H9 (cell line): ENCODE data around the gene SDHA. TPM values are rescaled to one million over a fixed set of nuclear protein-coding genes. Genes with fewer than 3 reads are reported as not detected.
"Not testable (repeated sequence)": the region's sequence is repeated elsewhere in the genome, so short reads cannot be mapped to it uniquely, and the experiment has no call there.

Experiments used
- DNase-seq: peaks from one replicate; pipeline ENCODE4 v3.0.0-alpha.2; 2017
- H2AFZ ChIP-seq: one replicate; pipeline ENCODE4 v1.6.1; 2013; ENCODE audit warnings: mild to moderate bottlenecking, low read length, control low read depth, moderate library complexity
- H2AK5ac ChIP-seq: 2 replicates; pipeline ENCODE4 v1.6.1; 2013; ENCODE audit warnings: low read length, control low read depth, mixed read lengths; ENCODE audit not compliant: insufficient read length
- H2BK120ac ChIP-seq: one replicate; pipeline ENCODE4 v1.6.1; 2013; ENCODE audit warnings: low read depth, mild to moderate bottlenecking, low read length, control low read depth, inconsistent platforms; ENCODE audit not compliant: poor library complexity, severe bottlenecking
- H2BK12ac ChIP-seq: 2 replicates; pipeline ENCODE4 v1.6.1; 2013; ENCODE audit warnings: low read length, control low read depth, mixed read lengths, low read depth; ENCODE audit not compliant: insufficient read length
- H2BK15ac ChIP-seq: 2 replicates; pipeline ENCODE4 v1.6.1; 2013; ENCODE audit warnings: low read depth, low read length, control low read depth
- H2BK20ac ChIP-seq: one replicate; pipeline ENCODE4 v1.6.1; 2013; ENCODE audit warnings: low read depth, mild to moderate bottlenecking, low read length, control low read depth, inconsistent platforms; ENCODE audit not compliant: poor library complexity, severe bottlenecking
- H2BK5ac ChIP-seq: 2 replicates; pipeline ENCODE4 v1.6.1; 2013; ENCODE audit warnings: low read length, control low read depth, mixed read lengths; ENCODE audit not compliant: insufficient read length
- H3K14ac ChIP-seq: 2 replicates; pipeline ENCODE4 v1.6.1; 2013; ENCODE audit warnings: low read length, control low read depth; ENCODE audit not compliant: insufficient read depth
- H3K18ac ChIP-seq: 2 replicates; pipeline ENCODE4 v1.6.1; 2013; ENCODE audit warnings: low read depth, mild to moderate bottlenecking, mixed read lengths, low read length, control low read depth; ENCODE audit not compliant: insufficient read length
- H3K23ac ChIP-seq: 2 replicates; pipeline ENCODE4 v1.6.1; 2013; ENCODE audit warnings: low read length, control low read depth, mixed read lengths, low read depth; ENCODE audit not compliant: insufficient read length
- H3K23me2 ChIP-seq: 2 replicates; pipeline ENCODE4 v1.6.1; 2013; ENCODE audit warnings: low read depth, mild to moderate bottlenecking, mixed read lengths, low read length, control low read depth; ENCODE audit not compliant: insufficient read length, poor library complexity, severe bottlenecking
- H3K27ac ChIP-seq: 2 replicates; pipeline ENCODE4 v1.5.1; 2013; ENCODE audit warnings: low read length, control low read depth, mixed read lengths, low read depth; ENCODE audit not compliant: insufficient read length
- H3K27me3 ChIP-seq: 2 replicates; pipeline ENCODE4 v1.6.1; 2013; ENCODE audit warnings: low read length, control low read depth, inconsistent platforms; ENCODE audit not compliant: insufficient read depth
- H3K4ac ChIP-seq: 2 replicates; pipeline ENCODE4 v1.6.1; 2013; ENCODE audit warnings: low read depth, mild to moderate bottlenecking, control low read depth, inconsistent platforms, low read length, moderate library complexity
- H3K4me1 ChIP-seq: 2 replicates; pipeline ENCODE4 v1.6.1; 2013; ENCODE audit warnings: low read length, control low read depth, inconsistent platforms; ENCODE audit not compliant: insufficient read depth
- H3K4me2 ChIP-seq: 2 replicates; pipeline ENCODE4 v1.6.1; 2013; ENCODE audit warnings: low read length, control low read depth, mixed read lengths; ENCODE audit not compliant: insufficient read length, insufficient read depth
- H3K56ac ChIP-seq: 2 replicates; pipeline ENCODE4 v1.6.1; 2013; ENCODE audit warnings: low read depth, mild to moderate bottlenecking, mixed read lengths, low read length, control low read depth; ENCODE audit not compliant: insufficient read length
- H3K79me1 ChIP-seq: 2 replicates; pipeline ENCODE4 v1.6.1; 2013; ENCODE audit warnings: low read depth, mild to moderate bottlenecking, moderate library complexity, low read length, control low read depth, inconsistent platforms; ENCODE audit not compliant: insufficient read depth, poor library complexity, severe bottlenecking
- H3K79me2 ChIP-seq: 2 replicates; pipeline ENCODE4 v1.6.1; 2013; ENCODE audit warnings: low read length, control low read depth, inconsistent platforms; ENCODE audit not compliant: insufficient read depth
- H3K9ac ChIP-seq: 2 replicates; pipeline ENCODE4 v1.6.1; 2013; ENCODE audit warnings: low read length, control low read depth, mixed read lengths; ENCODE audit not compliant: insufficient read length; ENCODE audit errors: extremely low read depth
- H3K9me3 ChIP-seq: one replicate; pipeline ENCODE4 v1.6.1; 2013; ENCODE audit warnings: low read depth, low read length, inconsistent platforms; ENCODE audit not compliant: control insufficient read depth
- H3T11ph ChIP-seq: one replicate; pipeline ENCODE4 v1.6.1; 2013; ENCODE audit warnings: mild to moderate bottlenecking, low read length, control low read depth, inconsistent platforms
- H4K20me1 ChIP-seq: one replicate; pipeline ENCODE4 v1.6.1; 2013; ENCODE audit not compliant: control insufficient read depth, insufficient read length, insufficient read depth
- H4K5ac ChIP-seq: 2 replicates; pipeline ENCODE4 v1.6.1; 2013; ENCODE audit warnings: low read depth, mild to moderate bottlenecking, mixed read lengths, low read length, control low read depth; ENCODE audit not compliant: insufficient read length
- H4K8ac ChIP-seq: replicated peaks from 2 replicates; pipeline ENCODE4 v1.6.1; 2013; ENCODE audit warnings: low read length, control low read depth, mixed read lengths, low read depth; ENCODE audit not compliant: insufficient read length
- H4K91ac ChIP-seq: 2 replicates; pipeline ENCODE4 v1.6.1; 2013; ENCODE audit warnings: low read depth, mild to moderate bottlenecking, moderate library complexity, mixed read lengths, low read length, control low read depth; ENCODE audit not compliant: insufficient read length
- H3K27ac Mint-ChIP-seq, 3 experiments: 2 replicates in 2 of 3; 3 replicates in 1 of 3; pipeline ENCODE4 v1.8.0; 2020 to 2021; ENCODE audit warnings: mixed read lengths in 3 of 3, mild to moderate bottlenecking in 1 of 3, moderate library complexity in 1 of 3
- H3K27me3 Mint-ChIP-seq: 2 replicates; pipeline ENCODE4 v1.8.0; 2021; ENCODE audit warnings: low read depth, mild to moderate bottlenecking, moderate library complexity, mixed read lengths
- H3K36me3 Mint-ChIP-seq, 3 experiments: 2 replicates in 2 of 3; 3 replicates in 1 of 3; pipeline ENCODE4 v1.8.0; 2020 to 2021; ENCODE audit warnings: low read depth in 3 of 3, mixed read lengths in 3 of 3; ENCODE audit not compliant: insufficient read depth in 1 of 3
- H3K4me1 Mint-ChIP-seq, 2 experiments: 2 replicates each; pipeline ENCODE4 v1.8.0; 2020; ENCODE audit warnings: mixed read lengths in 2 of 2
- H3K4me3 Mint-ChIP-seq, 2 experiments: 2 replicates in 1 of 2; 3 replicates in 1 of 2; pipeline ENCODE4 v1.8.0; 2020 to 2021; ENCODE audit warnings: mild to moderate bottlenecking in 2 of 2, mixed read lengths in 2 of 2, moderate library complexity in 1 of 2
- H3K9me3 Mint-ChIP-seq, 2 experiments: 2 replicates in 1 of 2; 3 replicates in 1 of 2; pipeline ENCODE4 v1.8.0; 2020; ENCODE audit warnings: mild to moderate bottlenecking in 2 of 2, mixed read lengths in 2 of 2, moderate library complexity in 1 of 2
- WGBS: extraction: QIAGEN DNeasy Blood & Tissue Kit; methylation state at CpG from one replicate; pipeline ENCODE4 v1.1.7; 2013; ENCODE audit warnings: missing lambda C conversion rate, low lambda C conversion rate, mixed read lengths; ENCODE audit not compliant: insufficient read length; ENCODE audit errors: extremely low coverage; 5-methylcytosine and 5-hydroxymethylcytosine counted together
- total RNA-seq: library from RNA; stranded (reverse); gene quantifications from 2 replicates; pipeline ENCODE4 v1.2.1, GENCODE V29; 2021

SDHA gene
- total RNA-seq, 1 experiment from 2014 or later = 84.8 TPM

DNA sequence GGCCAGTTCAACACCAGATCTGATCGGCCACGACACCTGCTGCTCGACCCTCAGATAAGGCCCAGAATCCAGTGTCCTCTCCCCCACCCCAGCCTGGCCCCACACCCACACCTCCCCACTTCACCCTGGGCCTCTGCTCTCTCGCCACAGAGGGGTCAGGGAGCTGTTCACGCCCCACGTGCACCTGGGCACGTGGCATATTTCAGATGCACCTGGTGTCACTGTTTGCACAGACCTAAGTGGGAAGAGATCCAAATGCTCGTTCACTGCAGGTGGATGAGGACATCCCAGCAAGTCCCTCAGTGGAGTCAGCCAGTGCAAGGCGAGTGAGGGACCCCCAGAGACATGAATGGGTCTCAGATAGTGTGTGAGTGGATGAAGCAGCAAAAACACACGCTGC is 78.1 kb downstream of the SDHA start:
- H3K27ac Mint-ChIP-seq, H3K27ac ChIP-seq: not testable (repeated sequence)

DNA sequence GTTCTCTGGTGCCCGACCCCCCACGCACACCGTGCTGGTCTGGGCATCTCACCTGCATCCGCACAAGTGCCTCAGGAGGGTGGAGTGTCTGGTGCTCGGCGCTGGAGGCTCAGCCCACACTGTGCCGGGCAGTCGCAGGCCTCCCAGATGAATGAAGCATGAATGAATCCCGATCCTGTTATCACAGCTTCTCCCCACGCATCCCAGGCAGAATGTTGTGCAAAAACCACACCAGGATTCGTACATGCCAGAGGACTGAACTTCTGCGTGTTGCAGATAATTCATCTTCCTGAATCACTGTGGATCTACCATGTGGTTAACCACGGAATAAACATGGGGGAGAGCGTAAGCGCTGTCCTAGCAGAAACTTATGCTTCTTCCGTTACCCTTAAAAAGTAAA is 78.8 kb downstream of the SDHA start:
- not testable (repeated sequence) for H2BK20ac ChIP-seq, H3K27me3 Mint-ChIP-seq, H2BK120ac ChIP-seq, H3K27ac ChIP-seq, H3K23me2 ChIP-seq, H3K79me1 ChIP-seq, H2BK15ac ChIP-seq, H3K56ac ChIP-seq, H3K14ac ChIP-seq, H2BK12ac ChIP-seq, H3K27ac Mint-ChIP-seq, H2AFZ ChIP-seq, H4K91ac ChIP-seq, H3K27me3 ChIP-seq, H2AK5ac ChIP-seq, H3K79me2 ChIP-seq, H3K4me1 ChIP-seq, H3K9ac ChIP-seq, H3K4ac ChIP-seq, H2BK5ac ChIP-seq, H3K9me3 ChIP-seq, H4K20me1 ChIP-seq, H4K5ac ChIP-seq, H3T11ph ChIP-seq, H4K8ac ChIP-seq, DNase-seq, H3K4me2 ChIP-seq, H3K18ac ChIP-seq, H3K4me3 Mint-ChIP-seq, H3K23ac ChIP-seq
- WGBS = no CpG with 5 or more reads among the region's 16 CpGs
- H3K9me3 Mint-ChIP-seq = peaks cover 13 to 19% of the 10 kb centered on the region in 2 experiments
- H3K4me1 Mint-ChIP-seq = peaks cover 42 to 43% of the 10 kb centered on the region in 2 experiments
- peaks cover 14 to 29% (median 23%) of the 10 kb centered on the region in 3 experiments for H3K36me3 Mint-ChIP-seq

More for the DNA sequence above, 78.1 kb downstream of the SDHA start:
- H3K56ac ChIP-seq, H3K4me3 Mint-ChIP-seq, H3K79me1 ChIP-seq, H3K9me3 ChIP-seq, H2BK120ac ChIP-seq, H3T11ph ChIP-seq, DNase-seq, H2AFZ ChIP-seq, H2AK5ac ChIP-seq, H3K4me1 ChIP-seq, H4K20me1 ChIP-seq, H2BK15ac ChIP-seq, H3K27me3 Mint-ChIP-seq, H3K79me2 ChIP-seq, H2BK5ac ChIP-seq, H4K5ac ChIP-seq, H3K23me2 ChIP-seq, H3K27me3 ChIP-seq, H4K91ac ChIP-seq, H4K8ac ChIP-seq, H3K4me2 ChIP-seq, H3K9ac ChIP-seq, H2BK20ac ChIP-seq, H3K4ac ChIP-seq, H2BK12ac ChIP-seq, H3K23ac ChIP-seq, H3K18ac ChIP-seq, H3K14ac ChIP-seq: not testable (repeated sequence)
- H3K36me3 Mint-ChIP-seq = peaks cover 22 to 37% (median 30%) of the 10 kb centered on the region in 3 experiments
- peaks cover 13 to 22% of the 10 kb centered on the region in 2 experiments for H3K9me3 Mint-ChIP-seq
- WGBS = no CpG with 5 or more reads among the region's 10 CpGs
- peaks cover 34 to 36% of the 10 kb centered on the region in 2 experiments for H3K4me1 Mint-ChIP-seq
